IgD-negative memory B cell (primary cell): Measurements from ENCODE around the gene HNRNPA2B1. TPM values are rescaled to one million over a fixed set of nuclear protein-coding genes. Genes with fewer than 3 reads are reported as not detected.
A peak's percentile ranks its signal among the peaks of the same experiment; 100 is the strongest.

ENCODE experiments used
- H3K27ac Mint-ChIP-seq, 3 donors: one replicate each; pipeline ENCODE4 v1.8.0; 2020 to 2022; ENCODE audit warnings: mild to moderate bottlenecking in 3 of 3, mixed read lengths in 3 of 3, moderate library complexity in 1 of 3
- H3K27me3 Mint-ChIP-seq: one replicate; pipeline ENCODE4 v1.8.0; 2021; ENCODE audit warnings: mixed read lengths
- H3K36me3 Mint-ChIP-seq: one replicate; pipeline ENCODE4 v1.8.0; 2020; ENCODE audit warnings: mild to moderate bottlenecking, mixed read lengths
- H3K4me1 Mint-ChIP-seq, 3 donors: one replicate each; pipeline ENCODE4 v1.8.0; 2020 to 2022; ENCODE audit warnings: mixed read lengths in 3 of 3, mild to moderate bottlenecking in 1 of 3
- H3K4me3 Mint-ChIP-seq, 4 donors: one replicate each; pipeline ENCODE4 v1.8.0; 2020 to 2022; ENCODE audit warnings: mild to moderate bottlenecking in 4 of 4, mixed read lengths in 4 of 4, moderate library complexity in 3 of 4
- H3K9me3 Mint-ChIP-seq, 3 donors: one replicate each; pipeline ENCODE4 v1.8.0; 2020 to 2021; ENCODE audit warnings: mixed read lengths in 3 of 3, mild to moderate bottlenecking in 1 of 3
- polyA plus RNA-seq: library from polyadenylated mRNA; unstranded; fragments of 300-500 nt; fragmentation: Illumina TruSeq; gene quantifications from one replicate; pipeline ENCODE4 v1.2.3, GENCODE V29; 2021

Gene HNRNPA2B1
- 708 TPM for polyA plus RNA-seq

- Mint-ChIP-seq H3K4me1 (peaks cover 44 to 63% (median 46%) of the 10 kb centered on the region in 3 donors), H3K27ac (peak within 1 kb of the TSS; percentile 99 to 100 (median 100)), H3K36me3 (peaks cover 15% of the 10 kb centered on the region), H3K9me3 (peaks cover 0 to 2% (median 0%) of the 10 kb centered on the region in 3 donors), H3K27me3 (no peaks in the 10 kb centered on the region), H3K4me3 (peak within 1 kb of the TSS; percentile 98 to 100 (median 99))
Observed at GRCh38 chr7:26200444-26201246, at the start of gene HNRNPA2B1. Gene HNRNPA2B1, minus strand, starts transcription at chr7:26200746. Its CDS starts 169 bp downstream, at chr7:26200577.

GRCh38 chr7:26250239-26250638 is 49.7 kb upstream of the HNRNPA2B1 start:
- Mint-ChIP-seq H3K27ac (no peak overlapping the region), H3K36me3 (no peaks in the 10 kb centered on the region), H3K4me3 (no peak overlapping the region), H3K9me3 (no peaks in the 10 kb centered on the region), H3K4me1 (no peaks in the 10 kb centered on the region), H3K27me3 (peaks cover 2% of the 10 kb centered on the region)

- peaks cover 5% of the 10 kb centered on the region for H3K27me3 Mint-ChIP-seq
- H3K4me3 Mint-ChIP-seq: no peak overlapping the region
- H3K36me3 Mint-ChIP-seq: no peaks in the 10 kb centered on the region
- no peaks in the 10 kb centered on the region for H3K4me1 Mint-ChIP-seq
- no peak overlapping the region for H3K27ac Mint-ChIP-seq
- no peaks in the 10 kb centered on the region for H3K9me3 Mint-ChIP-seq
Observed at GRCh38 chr7:26245150-26245549, 44.6 kb upstream of the HNRNPA2B1 start.

- Mint-ChIP-seq H3K27me3 (peaks cover 1% of the 10 kb centered on the region), H3K9me3 (no peaks in the 10 kb centered on the region), H3K27ac (no peak overlapping the region), H3K4me3 (no peak overlapping the region), H3K36me3 (peaks cover 2% of the 10 kb centered on the region), H3K4me1 (no peaks in the 10 kb centered on the region)
Observed at GRCh38 chr7:26238032-26238431, 37.5 kb upstream of the HNRNPA2B1 start.

- H3K27me3 Mint-ChIP-seq: peaks cover 1% of the 10 kb centered on the region
- H3K4me3 Mint-ChIP-seq: no peak overlapping the region
- H3K4me1 Mint-ChIP-seq: no peaks in the 10 kb centered on the region
- H3K36me3 Mint-ChIP-seq: peaks cover 2% of the 10 kb centered on the region
- no peaks in the 10 kb centered on the region for H3K9me3 Mint-ChIP-seq
- no peak overlapping the region for H3K27ac Mint-ChIP-seq
Observed at GRCh38 chr7:26237035-26237807, 36.7 kb upstream of the HNRNPA2B1 start.

GRCh38 chr7:26233902-26234511 is 33.5 kb upstream of the HNRNPA2B1 start:
- Mint-ChIP-seq H3K9me3 (peaks cover 0 to 2% (median 0%) of the 10 kb centered on the region in 3 donors), H3K36me3 (peaks cover 2% of the 10 kb centered on the region), H3K4me1 (no peaks in the 10 kb centered on the region), H3K27me3 (peaks cover 7% of the 10 kb centered on the region), H3K27ac (no peak overlapping the region), H3K4me3 (no peak overlapping the region)

GRCh38 chr7:26227987-26228386 is 27.4 kb upstream of the HNRNPA2B1 start:
- Mint-ChIP-seq H3K27me3 (peaks cover 11% of the 10 kb centered on the region), H3K27ac (no peak overlapping the region), H3K4me1 (no peaks in the 10 kb centered on the region), H3K4me3 (no peak overlapping the region), H3K36me3 (no peaks in the 10 kb centered on the region), H3K9me3 (peaks cover 0 to 3% (median 0%) of the 10 kb centered on the region in 3 donors)

- no peaks in the 10 kb centered on the region for H3K36me3 Mint-ChIP-seq
- H3K4me3 Mint-ChIP-seq: no peak overlapping the region
- peaks cover 8% of the 10 kb centered on the region for H3K27me3 Mint-ChIP-seq
- H3K9me3 Mint-ChIP-seq: peaks cover 0 to 3% (median 0%) of the 10 kb centered on the region in 3 donors
- H3K27ac Mint-ChIP-seq: no peak overlapping the region
- H3K4me1 Mint-ChIP-seq: no peaks in the 10 kb centered on the region
Observed at GRCh38 chr7:26224359-26224758, 23.8 kb upstream of the HNRNPA2B1 start.

GRCh38 chr7:26216049-26216448 is 15.5 kb upstream of the HNRNPA2B1 start:
- Mint-ChIP-seq H3K27me3 (no peaks in the 10 kb centered on the region), H3K27ac (peak overlapping the region in 1 of 3 donors; percentile 13), H3K4me3 (no peak overlapping the region), H3K4me1 (peaks cover 2 to 9% (median 8%) of the 10 kb centered on the region in 3 donors), H3K36me3 (peaks cover 10% of the 10 kb centered on the region), H3K9me3 (no peaks in the 10 kb centered on the region)

- Mint-ChIP-seq H3K4me1 (peaks cover 4 to 9% (median 8%) of the 10 kb centered on the region in 3 donors), H3K27ac (no peak overlapping the region), H3K27me3 (no peaks in the 10 kb centered on the region), H3K4me3 (no peak overlapping the region), H3K9me3 (no peaks in the 10 kb centered on the region), H3K36me3 (peaks cover 12% of the 10 kb centered on the region)
Observed at GRCh38 chr7:26213807-26214515, 13.4 kb upstream of the HNRNPA2B1 start.

- peaks cover 12% of the 10 kb centered on the region for H3K36me3 Mint-ChIP-seq
- no peak overlapping the region for H3K27ac Mint-ChIP-seq
- peaks cover 4 to 9% (median 8%) of the 10 kb centered on the region in 3 donors for H3K4me1 Mint-ChIP-seq
- peak overlapping the region in 1 of 4 donors; percentile 26 for H3K4me3 Mint-ChIP-seq
- H3K27me3 Mint-ChIP-seq: no peaks in the 10 kb centered on the region
- no peaks in the 10 kb centered on the region for H3K9me3 Mint-ChIP-seq
Observed at GRCh38 chr7:26212921-26213718, 12.6 kb upstream of the HNRNPA2B1 start.

GRCh38 chr7:26208040-26208439 is 7.5 kb upstream of the HNRNPA2B1 start:
- no peaks in the 10 kb centered on the region for H3K27me3 Mint-ChIP-seq

GRCh38 chr7:26203016-26203415 is 2.5 kb upstream of the HNRNPA2B1 start:
- Mint-ChIP-seq H3K9me3 (peaks cover 0 to 2% (median 0%) of the 10 kb centered on the region in 3 donors), H3K4me3 (peak overlapping the region; percentile 86 to 96 (median 94)), H3K4me1 (peaks cover 28 to 52% (median 30%) of the 10 kb centered on the region in 3 donors), H3K27ac (peak overlapping the region; percentile 93 to 94 (median 93)), H3K36me3 (peaks cover 14% of the 10 kb centered on the region), H3K27me3 (no peaks in the 10 kb centered on the region)

More at GRCh38 chr7:26208040-26208439, 7.5 kb upstream of the HNRNPA2B1 start:
- Mint-ChIP-seq H3K4me1 (peaks cover 26 to 33% (median 32%) of the 10 kb centered on the region in 3 donors), H3K9me3 (no peaks in the 10 kb centered on the region), H3K4me3 (peak overlapping the region in 1 of 4 donors; percentile 72), H3K27ac (peak overlapping the region in 1 of 3 donors; percentile 67), H3K36me3 (peaks cover 14% of the 10 kb centered on the region)
